Mucosa of rectum (tissue), 2 donors: ENCODE results near the gene STK32B.
"Not testable (repeated sequence)": the region's sequence is repeated elsewhere in the genome, so short reads cannot be mapped to it uniquely, and the experiment has no call there.

ENCODE experiments used
- H3K27ac ChIP-seq, 2 donors: one replicate each; pipeline ENCODE4 v1.7.0; 2013; ENCODE audit warnings: inconsistent platforms in 2 of 2, low read depth in 2 of 2, low read length in 2 of 2
- H3K27me3 ChIP-seq, 2 donors: one replicate each; pipeline ENCODE4 v1.7.0; 2013; ENCODE audit warnings: low read length in 2 of 2; ENCODE audit not compliant: control insufficient read depth in 2 of 2, insufficient read depth in 2 of 2
- H3K36me3 ChIP-seq, 2 donors: one replicate each; pipeline ENCODE4 v1.7.0; 2013; ENCODE audit warnings: low read length in 2 of 2; ENCODE audit not compliant: control insufficient read depth in 2 of 2, insufficient read depth in 2 of 2
- H3K4me1 ChIP-seq, 2 donors: one replicate each; pipeline ENCODE4 v1.7.0; 2013; ENCODE audit warnings: low read length in 2 of 2, mild to moderate bottlenecking in 1 of 2; ENCODE audit not compliant: control insufficient read depth in 2 of 2, insufficient read depth in 2 of 2
- H3K4me3 ChIP-seq, 2 donors: one replicate each; pipeline ENCODE4 v1.7.0; 2013; ENCODE audit warnings: low read length in 2 of 2
- H3K9ac ChIP-seq, 2 donors: one replicate each; pipeline ENCODE4 v1.7.0; 2013; ENCODE audit warnings: low read length in 2 of 2, low read depth in 1 of 2, mild to moderate bottlenecking in 1 of 2
- H3K9me3 ChIP-seq, 2 donors: one replicate each; pipeline ENCODE4 v1.7.0; 2013; ENCODE audit warnings: low read length in 2 of 2; ENCODE audit not compliant: control insufficient read depth in 2 of 2
- donor health status: healthy.
- donor health status: Normal muscosa, but diverticular disease.

The STK32B gene

DNA sequence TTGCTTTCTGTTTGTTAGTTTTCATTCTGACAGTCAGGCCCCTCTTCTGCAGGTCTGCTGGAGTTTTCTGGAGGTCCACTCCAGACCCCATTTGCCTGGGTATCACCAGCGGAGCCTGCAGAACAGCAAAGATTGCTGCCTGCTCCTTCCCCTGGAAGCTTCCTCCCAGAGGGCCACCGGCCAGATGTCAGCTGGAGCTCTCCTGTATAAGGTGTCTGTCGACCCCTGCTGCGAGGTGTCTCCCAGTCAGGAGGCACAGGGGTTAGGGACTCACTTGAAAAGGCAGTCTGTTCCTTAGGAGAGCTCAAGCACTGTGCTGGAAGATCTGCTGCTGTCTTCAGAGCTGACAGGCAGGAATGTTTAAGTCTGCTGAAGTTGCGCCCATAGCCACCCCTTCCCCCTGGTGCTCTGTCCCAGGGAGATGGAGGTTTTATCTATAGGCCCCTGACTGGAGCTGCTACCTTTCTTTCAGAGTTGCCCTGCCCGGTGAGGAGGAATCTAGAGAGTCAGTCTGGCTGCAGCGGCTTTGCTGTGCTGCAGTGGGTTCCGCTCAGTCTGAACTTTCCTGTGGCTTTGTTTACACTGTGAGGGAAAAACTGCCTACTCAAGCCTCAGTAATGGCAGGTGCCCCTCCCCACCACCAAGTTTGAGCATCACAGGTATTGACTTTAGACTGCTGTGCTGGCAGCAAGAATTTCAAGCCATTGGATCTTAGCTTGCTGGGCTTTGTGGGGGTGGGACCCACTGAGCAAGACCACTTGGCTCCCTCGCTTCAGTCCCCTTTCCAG, 246.9 kb downstream of the STK32B start:
- H3K9me3 ChIP-seq, H3K36me3 ChIP-seq, H3K27ac ChIP-seq, H3K4me1 ChIP-seq, H3K27me3 ChIP-seq, H3K4me3 ChIP-seq, H3K9ac ChIP-seq: not testable (repeated sequence)

DNA sequence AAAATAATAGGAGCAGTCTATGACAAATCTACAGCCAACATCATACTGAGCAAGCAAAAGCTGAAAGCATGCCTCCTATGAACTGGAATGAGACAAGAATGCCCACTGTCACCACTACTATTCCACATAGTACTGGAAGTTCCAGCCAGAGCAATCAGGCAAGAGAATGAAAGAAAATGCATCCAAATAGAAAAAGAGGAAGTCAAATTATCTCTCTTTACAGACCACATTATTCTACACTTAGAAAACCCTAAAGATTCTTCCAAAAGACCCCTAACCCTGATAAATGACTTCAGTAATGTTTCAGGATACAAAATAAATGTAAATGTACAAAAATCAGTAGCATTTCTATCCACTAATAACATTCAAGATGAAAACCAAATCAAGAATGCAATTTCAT, 249.0 kb downstream of the STK32B start:
- H3K9ac ChIP-seq = no peak overlapping the region
- H3K27ac ChIP-seq = no peak overlapping the region
- no peaks in the 10 kb centered on the region for H3K9me3 ChIP-seq
- H3K4me1 ChIP-seq = no peaks in the 10 kb centered on the region
- H3K36me3 ChIP-seq = no peaks in the 10 kb centered on the region
- H3K27me3 ChIP-seq = no peaks in the 10 kb centered on the region
- no peak overlapping the region for H3K4me3 ChIP-seq

DNA sequence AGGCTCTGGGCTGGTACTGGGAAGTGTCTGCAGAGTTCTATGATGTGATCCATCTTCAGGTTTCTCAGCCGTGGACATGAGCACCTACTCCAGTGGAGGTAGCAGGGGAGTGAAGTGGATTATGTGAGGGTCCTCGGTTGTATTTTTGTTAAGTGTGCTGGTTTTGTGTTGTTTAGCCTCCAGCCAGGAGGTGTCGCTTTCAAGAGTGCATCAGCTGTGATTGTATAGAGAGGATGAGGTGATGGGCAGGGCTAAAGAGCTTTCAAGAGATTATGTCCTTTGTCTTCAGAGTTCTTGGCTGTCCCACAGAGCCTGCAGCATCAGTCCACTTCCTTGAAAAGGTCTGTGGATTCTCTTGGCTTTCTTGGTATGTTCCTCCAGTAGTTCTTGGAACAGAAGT, 256.6 kb downstream of the STK32B start:
- H3K9me3 ChIP-seq = peaks cover 0 to 2% of the 10 kb centered on the region in 2 donors
- H3K4me3 ChIP-seq = no peak overlapping the region
- no peaks in the 10 kb centered on the region for H3K4me1 ChIP-seq
- H3K36me3 ChIP-seq = no peaks in the 10 kb centered on the region
- no peak overlapping the region for H3K9ac ChIP-seq
- no peak overlapping the region for H3K27ac ChIP-seq
- no peaks in the 10 kb centered on the region for H3K27me3 ChIP-seq

DNA sequence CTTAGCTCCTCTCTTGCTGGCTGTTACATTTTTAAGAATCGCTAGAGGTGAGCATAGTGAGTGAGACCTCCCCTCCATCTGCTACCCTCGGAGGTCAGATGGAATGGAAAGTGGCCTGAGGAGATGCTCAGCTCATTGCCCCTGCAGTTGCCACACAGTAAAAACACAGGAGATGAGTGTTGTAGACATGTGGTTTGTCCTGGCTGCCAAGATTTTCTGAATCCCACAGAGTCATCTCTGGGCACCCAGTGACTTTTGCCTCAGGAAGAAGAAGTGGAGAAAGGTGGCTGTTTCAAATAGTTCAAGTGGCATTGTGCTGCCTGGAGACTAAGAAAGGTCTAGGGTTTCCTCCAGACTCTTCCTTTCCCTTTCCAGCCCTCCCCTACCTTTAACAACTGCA, 271.0 kb downstream of the STK32B start:
- H3K36me3 ChIP-seq = no peaks in the 10 kb centered on the region
- no peaks in the 10 kb centered on the region for H3K27me3 ChIP-seq
- H3K4me3 ChIP-seq = no peak overlapping the region
- no peaks in the 10 kb centered on the region for H3K4me1 ChIP-seq
- H3K27ac ChIP-seq = no peak overlapping the region
- no peak overlapping the region for H3K9ac ChIP-seq
- H3K9me3 ChIP-seq = no peaks in the 10 kb centered on the region

DNA sequence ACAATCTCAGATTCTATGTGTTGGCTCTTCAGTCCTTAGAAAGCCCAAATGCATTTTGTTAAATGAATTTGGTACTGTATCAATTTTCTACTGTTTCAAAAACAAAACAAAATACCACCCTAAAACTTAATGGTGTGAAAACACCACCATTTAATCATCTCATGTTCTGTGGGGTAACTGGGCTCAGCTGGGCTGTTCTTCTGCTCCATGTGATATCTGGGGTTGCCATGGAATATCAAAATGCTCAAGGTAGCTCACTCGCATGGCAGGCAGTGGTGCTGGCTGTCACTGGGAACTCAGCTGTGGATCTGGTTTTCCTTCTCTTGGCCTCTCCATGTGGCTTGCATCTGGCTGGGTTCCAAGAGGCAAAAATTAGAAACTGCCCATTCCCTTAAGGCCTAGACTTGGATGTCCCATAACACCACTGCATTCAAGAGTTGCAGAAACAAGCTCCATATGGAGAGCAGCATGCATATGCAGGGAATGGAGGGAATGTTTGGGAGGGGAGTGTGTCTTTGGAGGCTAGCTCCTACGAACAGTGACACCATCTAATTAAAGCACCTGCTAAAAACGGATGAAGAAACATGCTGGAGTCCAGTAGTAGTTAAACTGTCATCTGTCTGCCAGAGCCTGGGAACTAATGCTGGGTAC, 279.2 kb downstream of the STK32B start:
- Histone ChIP-seq H3K9me3 (peaks cover 0 to 2% of the 10 kb centered on the region in 2 donors), H3K27ac (no peak overlapping the region), H3K27me3 (no peaks in the 10 kb centered on the region), H3K9ac (no peak overlapping the region), H3K4me1 (no peaks in the 10 kb centered on the region), H3K4me3 (no peak overlapping the region), H3K36me3 (no peaks in the 10 kb centered on the region)

DNA sequence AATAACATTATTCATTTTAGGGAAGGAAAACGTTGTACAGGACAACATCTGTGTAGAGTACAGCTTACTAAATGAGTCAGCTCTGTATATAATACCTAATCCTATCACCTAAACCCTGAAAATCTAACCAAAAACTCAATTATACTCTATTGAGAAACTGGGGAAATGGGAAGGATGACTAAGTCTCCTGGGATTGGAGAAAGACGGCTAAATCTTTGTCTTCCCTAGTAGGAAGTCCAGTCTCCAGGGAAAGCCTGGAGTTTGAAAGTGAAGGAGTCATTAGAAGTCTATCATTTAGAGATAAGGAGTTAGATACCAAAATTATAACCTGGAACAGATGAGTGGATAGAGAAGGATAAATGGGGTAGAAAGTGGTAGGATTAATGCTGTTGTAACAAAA, 286.5 kb downstream of the STK32B start:
- Histone ChIP-seq H3K27me3 (no peaks in the 10 kb centered on the region), H3K4me1 (no peaks in the 10 kb centered on the region), H3K27ac (no peak overlapping the region), H3K36me3 (no peaks in the 10 kb centered on the region), H3K4me3 (no peak overlapping the region), H3K9me3 (no peaks in the 10 kb centered on the region), H3K9ac (no peak overlapping the region)

DNA sequence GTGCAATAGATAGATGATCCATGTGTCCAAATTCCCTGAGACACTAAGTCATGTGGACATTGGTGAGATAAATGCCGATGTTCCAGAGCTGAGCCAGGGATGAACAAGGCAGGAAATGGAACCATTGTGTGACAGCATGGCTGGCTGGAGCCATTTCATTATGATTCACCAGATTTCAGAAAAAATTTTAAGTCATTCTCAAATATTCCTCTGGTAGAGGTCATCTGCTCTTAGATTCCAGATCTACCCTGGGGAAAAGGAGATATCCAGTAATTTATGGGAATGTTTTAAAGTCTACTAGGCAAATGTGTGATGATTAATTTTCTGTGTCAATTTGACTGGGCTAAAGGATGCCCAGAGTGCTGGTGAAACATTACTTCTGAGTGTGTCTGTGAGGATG, 287.3 kb downstream of the STK32B start:
- H3K9me3 ChIP-seq = no peaks in the 10 kb centered on the region
- no peaks in the 10 kb centered on the region for H3K27me3 ChIP-seq
- no peaks in the 10 kb centered on the region for H3K4me1 ChIP-seq
- no peak overlapping the region for H3K4me3 ChIP-seq
- no peak overlapping the region for H3K27ac ChIP-seq
- H3K36me3 ChIP-seq = no peaks in the 10 kb centered on the region
- H3K9ac ChIP-seq = no peak overlapping the region

DNA sequence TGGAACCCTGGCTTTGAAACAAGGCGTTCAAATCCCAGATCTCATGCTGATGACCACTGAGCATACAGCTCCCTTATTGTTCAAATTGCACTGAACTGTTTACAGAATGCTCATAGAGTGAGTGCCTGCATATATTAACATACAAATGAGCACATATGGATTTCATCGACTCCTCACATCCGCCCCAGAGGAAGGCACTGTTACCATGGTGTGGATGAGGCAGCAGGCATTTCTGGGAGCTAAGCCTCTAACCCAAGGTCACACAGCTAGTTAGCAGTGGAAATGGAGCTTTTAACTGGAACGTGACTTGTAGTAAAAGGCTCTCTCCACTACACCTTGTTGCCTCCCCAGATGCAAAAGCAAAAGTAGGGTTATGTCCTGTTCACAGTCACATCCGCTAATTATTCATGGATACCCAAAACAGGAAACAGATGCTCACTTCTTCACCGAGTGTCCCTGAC, 289.7 kb downstream of the STK32B start:
- H3K27me3 ChIP-seq = no peaks in the 10 kb centered on the region
- H3K4me1 ChIP-seq = no peaks in the 10 kb centered on the region
- H3K36me3 ChIP-seq = no peaks in the 10 kb centered on the region
- H3K27ac ChIP-seq = no peak overlapping the region
- no peak overlapping the region for H3K4me3 ChIP-seq
- no peaks in the 10 kb centered on the region for H3K9me3 ChIP-seq
- H3K9ac ChIP-seq = no peak overlapping the region

DNA sequence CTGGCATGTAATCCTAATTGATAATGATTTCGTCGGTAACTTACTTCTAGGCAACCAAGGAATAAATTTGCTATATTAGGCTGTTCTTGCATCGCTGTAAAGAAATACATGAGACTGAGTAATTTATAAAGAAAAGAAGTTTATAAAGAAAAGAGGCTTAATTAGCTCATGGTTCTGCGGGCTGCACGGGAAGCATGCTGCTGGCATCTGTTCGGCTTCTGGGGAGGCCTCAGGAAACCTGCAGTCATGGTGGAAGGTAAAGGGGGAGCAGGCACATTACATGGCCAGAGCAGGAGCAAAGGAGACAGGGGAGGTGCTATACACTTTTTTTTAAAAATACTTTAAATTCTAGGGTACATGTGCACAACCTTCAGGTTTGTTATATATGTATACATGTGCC, 290.2 kb downstream of the STK32B start:
- no peak overlapping the region for H3K4me3 ChIP-seq
- no peak overlapping the region for H3K27ac ChIP-seq
- no peaks in the 10 kb centered on the region for H3K4me1 ChIP-seq

DNA sequence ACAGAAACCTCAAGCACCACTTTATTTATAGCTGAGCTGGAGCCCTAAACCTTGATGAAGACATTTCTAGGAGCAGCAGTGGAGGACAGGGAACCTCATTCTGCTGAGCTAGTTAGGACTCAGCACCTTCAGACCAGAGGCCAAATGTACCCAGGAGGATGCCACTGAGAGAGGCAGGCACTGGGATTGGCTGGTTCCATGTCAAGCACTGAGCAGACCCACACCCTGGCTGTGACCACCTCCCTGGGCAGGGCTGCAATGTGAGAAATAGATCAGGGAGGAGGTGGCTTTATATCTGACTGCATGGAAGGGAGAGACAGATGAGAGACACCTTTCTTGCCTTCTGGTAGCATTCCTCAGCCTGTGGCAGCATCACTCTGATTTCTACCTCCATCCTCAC, 304.6 kb downstream of the STK32B start:
- Histone ChIP-seq H3K4me1 (no peaks in the 10 kb centered on the region), H3K36me3 (no peaks in the 10 kb centered on the region), H3K9ac (no peak overlapping the region), H3K27me3 (no peaks in the 10 kb centered on the region), H3K27ac (no peak overlapping the region), H3K9me3 (no peaks in the 10 kb centered on the region), H3K4me3 (no peak overlapping the region)

More for the DNA sequence above, 290.2 kb downstream of the STK32B start:
- H3K9me3 ChIP-seq = no peaks in the 10 kb centered on the region
- H3K27me3 ChIP-seq = no peaks in the 10 kb centered on the region
- no peak overlapping the region for H3K9ac ChIP-seq
- no peaks in the 10 kb centered on the region for H3K36me3 ChIP-seq
